Measurements from ENCODE around the gene BIRC5.

DNA sequence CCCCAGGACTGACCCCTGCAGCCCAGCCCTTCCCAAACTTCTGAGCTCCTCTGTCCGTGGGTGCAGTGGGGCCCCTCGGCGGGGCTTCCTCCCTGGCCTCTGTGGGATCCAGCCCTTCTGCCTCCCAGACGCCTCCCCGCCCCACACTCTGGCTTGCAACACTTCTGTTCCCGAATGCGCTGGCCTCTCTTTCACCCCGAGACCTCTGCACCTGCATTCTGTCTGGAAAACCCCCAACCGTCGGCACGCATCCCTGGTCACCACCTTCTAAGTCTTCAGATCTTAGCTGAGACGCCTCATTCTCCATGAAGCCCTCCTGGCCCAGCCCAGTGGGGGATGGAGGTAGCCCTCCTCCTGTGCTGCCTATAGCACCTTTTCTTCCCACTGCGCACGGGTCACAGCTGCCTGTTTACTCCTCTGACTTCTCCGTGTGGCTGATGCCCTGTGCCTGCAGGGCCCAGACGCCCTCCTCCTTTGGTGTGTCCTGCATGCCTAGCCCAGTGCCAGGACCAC lies 43.8 kb downstream of the BIRC5 start:
- TF ChIP-seq CTCF (IDR thresholded peaks at IDR 0.05): no peak
- no peak for TF ChIP-seq POLR2A (IDR thresholded peaks at IDR 0.05)
- no peak for TF ChIP-seq POLR2AphosphoS5 (IDR thresholded peaks at IDR 0.05)
- TF ChIP-seq EP300 (IDR thresholded peaks at IDR 0.05): no peak
